Smooth muscle cell (in vitro differentiated cells): ENCODE data around the gene CPA2. TPM values are rescaled to one million over a fixed set of nuclear protein-coding genes. Genes with fewer than 3 reads are reported as not detected.
A peak's percentile ranks its signal among the peaks of the same experiment; 100 is the strongest.

Experiments
- DNase-seq: peaks from one replicate; lab custom pipeline; 2025; ENCODE audit not compliant: unreplicated experiment; lab: John Stamatoyannopoulos, UW
- H2AFZ ChIP-seq: fragments of 200-600 bp; sonication (generic); 2 replicates; pipeline ENCODE4 v1.6.0; 2016; ENCODE audit warnings: antibody characterized with exemption, low read depth, mild to moderate bottlenecking
- H3F3A ChIP-seq: fragments of 200-600 bp; sonication (generic); 2 replicates; pipeline ENCODE4 v1.6.0; 2017; ENCODE audit warnings: antibody characterized with exemption, low read depth
- H3K27ac ChIP-seq: fragments of 200-600 bp; sonication (generic); 2 replicates; pipeline ENCODE4 v1.5.1; 2016; ENCODE audit warnings: low read depth, mild to moderate bottlenecking
- H3K27me3 ChIP-seq: fragments of 200-600 bp; sonication (generic); 2 replicates; pipeline ENCODE4 v1.6.1; 2016; ENCODE audit warnings: low read depth, mild to moderate bottlenecking
- H3K36me3 ChIP-seq: fragments of 200-600 bp; sonication (generic); 2 replicates; pipeline ENCODE4 v1.5.1; 2016; ENCODE audit warnings: low read depth
- H3K4me1 ChIP-seq: fragments of 200-600 bp; sonication (generic); 2 replicates; pipeline ENCODE4 v1.5.1; 2016; ENCODE audit warnings: low read depth
- H3K4me2 ChIP-seq: fragments of 200-600 bp; sonication (generic); 2 replicates; pipeline ENCODE4 v1.6.0; 2016; ENCODE audit warnings: mild to moderate bottlenecking
- H3K4me3 ChIP-seq: fragments of 200-600 bp; sonication (generic); 2 replicates; pipeline ENCODE4 v1.5.1; 2016; ENCODE audit warnings: mild to moderate bottlenecking
- H3K79me2 ChIP-seq: fragments of 200-600 bp; sonication (generic); 2 replicates; pipeline ENCODE4 v1.6.0; 2016; ENCODE audit warnings: low read depth, mild to moderate bottlenecking
- H3K9ac ChIP-seq: fragments of 200-600 bp; sonication (generic); 2 replicates; pipeline ENCODE4 v1.6.0; 2016; ENCODE audit warnings: low read depth
- H3K9me3 ChIP-seq: fragments of 200-600 bp; sonication (generic); replicated peaks from 2 replicates; pipeline ENCODE4 v1.5.1; 2016; ENCODE audit warnings: low read depth
- H4K20me1 ChIP-seq: fragments of 200-600 bp; sonication (generic); 2 replicates; pipeline ENCODE4 v1.6.0; 2016; ENCODE audit warnings: low read depth
- CTCF ChIP-seq: fragments of 200-600 bp; sonication (generic); IDR thresholded peaks from 2 replicates; pipeline ENCODE4 v1.5.1; 2017; ENCODE audit warnings: borderline replicate concordance, mild to moderate bottlenecking, antibody characterized with exemption; ENCODE audit not compliant: insufficient read depth, poor library complexity, severe bottlenecking
- WGBS: methylation state at CpG from one replicate; pipeline ENCODE4 v1.1.7; 2016; ENCODE audit warnings: low lambda C conversion rate; 5-methylcytosine and 5-hydroxymethylcytosine counted together
- polyA plus RNA-seq: library from polyadenylated mRNA; unstranded; fragments of >200 nt; fragmentation: Nextera tagmentation; extraction: Ambion mirVana; gene quantifications from 2 replicates; pipeline ENCODE4 v1.2.1, GENCODE V29; 2016
- total RNA-seq: library from RNA; depleted of rRNA; stranded (reverse); fragments of >200 nt; gene quantifications from 2 replicates; pipeline ENCODE4 v1.2.3, GENCODE V29; 2014

The CPA2 gene
- total and polyA plus RNA-seq, 2 experiments from 2014 or later, result 0.18 TPM; not detected in 1

GRCh38 chr7:130292682-130293257 is 26.1 kb downstream of the CPA2 start, which contains the start of gene CPA4:
Gene CPA4, plus strand, starts transcription at chr7:130293161. Its CDS starts 20 bp downstream, at chr7:130293181.
- Histone ChIP-seq H3K27me3 (no peaks in the 10 kb centered on the region), H3K9ac (no peak within 1 kb of the TSS), H3K4me2 (peak within 1 kb of the TSS; percentile 51), H3K4me3 (no peak within 1 kb of the TSS), H3K4me1 (peaks cover 4% of the 10 kb centered on the region), H3K27ac (peak within 1 kb of the TSS; percentile 84), H3K36me3 (no peaks in the 10 kb centered on the region), H2AFZ (no peak within 1 kb of the TSS), H3K79me2 (no peaks in the 10 kb centered on the region), H3K9me3 (no peaks in the 10 kb centered on the region), H4K20me1 (no peaks in the 10 kb centered on the region), H3F3A (peaks cover 4% of the 10 kb centered on the region)
- TF ChIP-seq CTCF, result no peak
- DNase-seq, result no peak
- 4% methylated on average over 1 of the region's 1 CpG for WGBS

DNA sequence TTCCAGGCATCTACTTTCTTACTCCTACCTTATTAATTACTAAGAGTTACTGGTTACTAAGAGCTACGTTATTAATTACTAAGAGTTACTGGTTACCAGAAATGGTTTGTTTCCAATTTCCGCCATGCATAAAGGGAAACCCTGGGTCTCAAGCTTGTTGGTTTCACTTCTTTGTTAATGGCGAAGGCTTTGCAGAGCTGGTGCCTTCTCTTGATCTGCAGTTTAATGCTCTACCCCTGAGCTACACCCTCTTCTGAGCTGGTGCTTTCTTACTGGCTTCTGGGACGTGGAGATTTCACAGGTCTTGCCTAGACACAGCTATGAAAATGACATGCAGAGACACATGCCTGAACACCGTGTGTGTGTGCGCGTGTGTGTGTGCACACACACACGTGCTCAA is 26.9 kb downstream of the CPA2 start:
- Histone ChIP-seq H3K27me3 (no peaks in the 10 kb centered on the region), H3K4me3 (no peak overlapping the region), H3K4me1 (peaks cover 4% of the 10 kb centered on the region), H2AFZ (no peak overlapping the region), H3K79me2 (no peaks in the 10 kb centered on the region), H3K36me3 (no peaks in the 10 kb centered on the region), H3K9ac (no peak overlapping the region), H3K27ac (peak overlapping the region; percentile 84), H4K20me1 (no peaks in the 10 kb centered on the region), H3K9me3 (no peaks in the 10 kb centered on the region), H3F3A (peaks cover 4% of the 10 kb centered on the region), H3K4me2 (peak overlapping the region; percentile 46)
- DNase-seq, result no peak
- TF ChIP-seq CTCF, result no peak
- 93% methylated on average over 8 of the region's 8 CpGs for WGBS

- no peak overlapping the region for H3K4me2 ChIP-seq
- peaks cover 4% of the 10 kb centered on the region for H3K4me1 ChIP-seq
- no peaks in the 10 kb centered on the region for H3K27me3 ChIP-seq
- peaks cover 4% of the 10 kb centered on the region for H3F3A ChIP-seq
- DNase-seq, result no peak
- no peak overlapping the region for H3K4me3 ChIP-seq
- no peak overlapping the region for H2AFZ ChIP-seq
- no peak overlapping the region for H3K27ac ChIP-seq
- 72% methylated on average over 5 of the region's 5 CpGs for WGBS
- no peak for TF ChIP-seq CTCF
- no peak overlapping the region for H3K9ac ChIP-seq
- H3K79me2 ChIP-seq, result no peaks in the 10 kb centered on the region
- H4K20me1 ChIP-seq, result no peaks in the 10 kb centered on the region
- no peaks in the 10 kb centered on the region for H3K9me3 ChIP-seq
- H3K36me3 ChIP-seq, result no peaks in the 10 kb centered on the region
Measured at GRCh38 chr7:130294314-130294713, 27.7 kb downstream of the CPA2 start.
